Activated effector memory CD4-positive, alpha-beta T cell treated with Interleukin-2 at 50 U/mL for 16 hours (primary cell): ENCODE measurements around the gene KCP.

Source experiments
- DNase-seq: peaks from one replicate; pipeline ENCODE4 v3.0.0-alpha.2; 2020

The KCP gene

GRCh38 chr7:128938544-128939074 lies 28.1 kb upstream of the KCP start:
- DNase-seq = no peak

GRCh38 chr7:128937647-128938543 lies 27.4 kb upstream of the KCP start, which contains the start of gene IRF5:
Gene IRF5, plus strand, starts transcription at chr7:128937927. Its CDS starts 4,155 bp downstream, at chr7:128942082.
- no peak for DNase-seq

- no peak for DNase-seq
Measured at GRCh38 chr7:128937271-128937646, 26.8 kb upstream of the KCP start.

GRCh38 chr7:128936798-128937197 lies 26.3 kb upstream of the KCP start:
- DNase-seq = no peak

GRCh38 chr7:128935342-128935730 lies 24.8 kb upstream of the KCP start:
- no peak for DNase-seq

- DNase-seq = no peak
Measured at GRCh38 chr7:128934361-128935341, 24.1 kb upstream of the KCP start.

GRCh38 chr7:128933180-128933891 lies 22.8 kb upstream of the KCP start:
- DNase-seq = peak; percentile 36

- no peak for DNase-seq
Measured at GRCh38 chr7:128932862-128933179, 22.3 kb upstream of the KCP start.

- no peak for DNase-seq
Measured at GRCh38 chr7:128931965-128932861, 21.7 kb upstream of the KCP start.

- DNase-seq = no peak
Measured at GRCh38 chr7:128931190-128931798, 20.8 kb upstream of the KCP start.

- DNase-seq = no peak
Measured at GRCh38 chr7:128928882-128929788, 18.6 kb upstream of the KCP start.

- no peak for DNase-seq
Measured at GRCh38 chr7:128928159-128928813, 17.8 kb upstream of the KCP start.

- DNase-seq = no peak
Measured at GRCh38 chr7:128924707-128925588, 14.4 kb upstream of the KCP start.

- DNase-seq = no peak
Measured at GRCh38 chr7:128923411-128923800, 12.9 kb upstream of the KCP start.

- no peak for DNase-seq
Measured at GRCh38 chr7:128922496-128923410, 12.2 kb upstream of the KCP start.

- DNase-seq = no peak
Measured at GRCh38 chr7:128921866-128922440, 11.4 kb upstream of the KCP start.
